ENCODE measurements around the gene ZFYVE1. TPM values are rescaled to one million over a fixed set of nuclear protein-coding genes. Genes with fewer than 3 reads are reported as not detected.

The ZFYVE1 gene
- total RNA-seq, 1 donor from 2014 or later: 18.6 TPM

DNA sequence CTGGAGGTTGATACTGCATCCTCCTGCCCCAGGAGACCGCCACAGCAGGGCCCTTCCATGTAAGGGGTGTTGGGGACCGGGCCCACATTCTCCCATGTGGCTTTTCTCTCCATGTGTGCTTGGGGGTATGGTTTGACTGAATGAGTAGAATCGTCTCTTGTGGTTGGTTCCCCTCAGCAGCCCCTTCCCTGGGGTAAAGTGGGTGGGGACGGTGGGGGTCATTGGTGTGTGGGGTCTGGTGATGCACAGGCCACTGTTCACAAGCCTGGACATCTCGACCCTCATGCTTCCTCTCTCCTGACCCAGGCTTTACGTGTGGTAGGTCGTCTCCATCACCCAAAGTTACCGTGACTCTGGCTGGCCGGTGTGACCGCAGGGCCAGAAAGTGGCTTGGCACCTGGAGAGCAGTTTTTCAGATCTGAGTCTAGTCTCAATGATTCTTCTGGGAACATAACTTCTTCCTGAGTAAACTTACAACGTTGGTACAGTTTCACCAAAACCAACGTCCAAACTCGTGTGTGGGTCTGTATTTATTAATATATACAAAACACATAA, 83.0 kb downstream of the ZFYVE1 start:
- Mint-ChIP-seq H3K27me3 (no peaks in the 10 kb centered on the region), H3K9me3 (no peaks in the 10 kb centered on the region), H3K36me3 (peaks cover 11% of the 10 kb centered on the region), H3K4me3 (no peak overlapping the region), H3K4me1 (ENCODE audit: unreplicated experiment) (no peaks in the 10 kb centered on the region), H3K27ac (no peak overlapping the region)
- no peak for TF ChIP-seq CTCF (conservative IDR thresholded peaks at IDR 0.05)
- no peak for DNase-seq (ENCODE audit: extremely low spot score, unreplicated experiment)

DNA sequence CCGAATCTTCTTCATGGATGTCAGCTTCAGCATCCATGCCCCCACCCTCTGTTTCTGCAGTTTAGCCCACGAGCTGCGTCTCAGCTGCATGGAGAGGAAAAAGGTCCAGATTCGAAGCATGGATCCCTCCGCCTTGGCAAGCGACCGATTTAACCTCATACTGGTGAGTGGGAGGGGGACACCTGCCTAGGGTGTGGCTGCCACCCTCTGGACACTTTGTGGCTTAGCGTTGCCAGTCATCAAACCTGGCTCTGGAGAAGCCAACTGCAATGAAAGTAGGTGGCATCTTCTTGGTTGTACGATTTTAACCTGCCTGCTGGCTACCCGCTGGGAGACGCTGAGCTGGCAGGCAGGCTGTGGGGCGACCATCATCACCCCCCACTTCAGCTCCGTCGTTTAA, 84.0 kb downstream of the ZFYVE1 start:
- Mint-ChIP-seq H3K9me3 (no peaks in the 10 kb centered on the region), H3K36me3 (peaks cover 11% of the 10 kb centered on the region), H3K4me3 (no peak overlapping the region), H3K27me3 (no peaks in the 10 kb centered on the region), H3K4me1 (ENCODE audit: unreplicated experiment) (no peaks in the 10 kb centered on the region), H3K27ac (no peak overlapping the region)
- no peak for TF ChIP-seq CTCF (conservative IDR thresholded peaks at IDR 0.05)
- no peak for DNase-seq (ENCODE audit: extremely low spot score, unreplicated experiment)

GRCh38 chr14:72941286-72941985, 85.5 kb downstream of the ZFYVE1 start:
- Mint-ChIP-seq H3K9me3 (no peaks in the 10 kb centered on the region), H3K4me3 (no peak overlapping the region), H3K27me3 (no peaks in the 10 kb centered on the region), H3K27ac (no peak overlapping the region), H3K4me1 (ENCODE audit: unreplicated experiment) (no peaks in the 10 kb centered on the region), H3K36me3 (peaks cover 15% of the 10 kb centered on the region)
- no peak for TF ChIP-seq CTCF (conservative IDR thresholded peaks at IDR 0.05)
- no peak for DNase-seq (ENCODE audit: extremely low spot score, unreplicated experiment)

- H3K9me3 Mint-ChIP-seq: no peaks in the 10 kb centered on the region
- no peak for TF ChIP-seq CTCF (conservative IDR thresholded peaks at IDR 0.05)
- H3K36me3 Mint-ChIP-seq: peaks cover 15% of the 10 kb centered on the region
- no peak for DNase-seq (ENCODE audit: extremely low spot score, unreplicated experiment)
- H3K4me3 Mint-ChIP-seq: no peak overlapping the region
- no peak overlapping the region for H3K27ac Mint-ChIP-seq
- H3K27me3 Mint-ChIP-seq: no peaks in the 10 kb centered on the region
- no peaks in the 10 kb centered on the region for H3K4me1 Mint-ChIP-seq (ENCODE audit: unreplicated experiment)
These were observed 87.3 kb downstream of the ZFYVE1 start for GRCh38 chr14:72939630-72940029.

DNA sequence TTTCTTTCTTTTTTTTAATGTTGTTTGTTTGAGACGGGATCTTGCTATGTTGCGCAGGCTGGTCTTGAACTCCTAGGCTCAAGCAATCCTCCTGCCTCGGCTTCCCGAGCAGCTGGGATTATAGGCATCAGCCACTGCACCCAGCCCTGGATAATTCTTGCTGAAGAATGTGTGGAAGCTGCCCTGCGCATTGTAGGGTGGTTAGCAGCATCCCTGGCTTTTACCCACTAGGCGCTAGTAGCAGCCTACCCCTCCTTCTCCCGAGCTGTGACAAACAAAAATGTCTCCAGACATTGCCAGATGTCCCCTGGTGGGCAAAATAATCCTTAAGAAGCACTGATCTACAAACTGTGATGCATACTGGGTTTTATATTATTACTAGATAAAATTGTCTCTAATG, 94.0 kb downstream of the ZFYVE1 start:
- H3K27me3 Mint-ChIP-seq: no peaks in the 10 kb centered on the region
- H3K9me3 Mint-ChIP-seq: no peaks in the 10 kb centered on the region
- no peak overlapping the region for H3K4me3 Mint-ChIP-seq
- peaks cover 4% of the 10 kb centered on the region for H3K36me3 Mint-ChIP-seq
- no peak overlapping the region for H3K27ac Mint-ChIP-seq
- TF ChIP-seq CTCF (conservative IDR thresholded peaks at IDR 0.05): no peak
- DNase-seq (ENCODE audit: extremely low spot score, unreplicated experiment): no peak
- H3K4me1 Mint-ChIP-seq (ENCODE audit: unreplicated experiment): no peaks in the 10 kb centered on the region
